ENCODE measurements around the gene DHX30. TPM values are rescaled to one million over a fixed set of nuclear protein-coding genes. Genes with fewer than 3 reads are reported as not detected.

Gene DHX30
- total and polyA plus RNA-seq, 9 of the 15 experiments (the other 6 are each of a cell fraction or from before 2014, with no cell fraction given): 12.3 to 158 (median 79.0) TPM

DNA sequence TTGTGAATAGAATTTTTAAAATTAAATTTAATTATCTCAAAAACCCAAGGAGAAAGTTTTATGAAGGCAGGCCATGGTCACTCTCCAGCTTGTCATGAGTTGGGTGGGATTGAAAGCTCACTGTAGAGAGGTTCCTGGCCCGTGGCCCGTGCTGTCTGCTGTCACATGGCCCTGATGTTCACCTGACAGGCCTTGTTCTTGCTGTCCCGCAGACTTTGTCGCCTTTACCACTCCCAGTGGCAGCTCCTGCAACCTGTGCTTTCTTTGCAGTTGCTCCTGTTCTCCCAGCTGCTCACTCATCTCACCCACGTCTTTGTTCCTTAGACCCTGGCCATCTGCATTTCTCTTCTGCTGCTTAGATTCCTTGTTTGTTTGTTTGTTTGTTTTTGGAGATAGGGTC, 35.6 kb downstream of the DHX30 start:
- Histone ChIP-seq H2AFZ (ENCODE audit: low read depth, low read length) (no peak overlapping the region), H3K4me3 (no peak overlapping the region), H3K27ac (ENCODE audit: extremely low read depth, low read depth, low read length) (no peak overlapping the region), H3K4me1 (replicated peaks in 1 of 2; ENCODE audit: control insufficient read depth in 2 of 2, insufficient read depth in 2 of 2, low read length in 2 of 2) (no peaks in the 10 kb centered on the region), H3K9ac (ENCODE audit: insufficient read depth in 1 of 2, low read depth in 2 of 2, low read length in 2 of 2) (no peak overlapping the region), H3K27me3 (ENCODE audit: control insufficient read depth in 2 of 2, insufficient read depth in 2 of 2, low read length in 2 of 2) (no peaks in the 10 kb centered on the region), H3K36me3 (ENCODE audit: control insufficient read depth, insufficient read depth, low read length) (peaks cover 92% of the 10 kb centered on the region), H4K20me1 (replicated peaks; ENCODE audit: control insufficient read depth, insufficient read depth, low read length) (peaks cover 5% of the 10 kb centered on the region), H3K79me2 (ENCODE audit: control insufficient read depth, insufficient read depth, low read length) (peaks cover 17% of the 10 kb centered on the region; the same call in 1 of the 3 replicates), H3K9me1 (ENCODE audit: control insufficient read depth, insufficient read depth, low read length) (peaks cover 3% of the 10 kb centered on the region), H3K9me3 (replicated peaks; ENCODE audit: control insufficient read depth, insufficient read depth, low read depth, low read length) (no peaks in the 10 kb centered on the region), H3K4me2 (ENCODE audit: insufficient read depth, low read length) (no peak overlapping the region)
- intact Hi-C loops (cut with micrococcal nuclease) (loop anchor here (5.0 kb wide), 1 partner anchor 314 kb away; no protein-coding TSS in a partner anchor), in situ Hi-C loops (cut with MboI) (loop anchor here (10.0 to 25.0 kb wide), 2 partner anchors 156 to 1399 kb away; no protein-coding TSS in a partner anchor)
- 89% methylated on average over 5 of the region's 5 CpGs for WGBS (ENCODE audit: insufficient coverage, low coverage, missing lambda C conversion rate)
- TF ChIP-seq, protein P1, sequence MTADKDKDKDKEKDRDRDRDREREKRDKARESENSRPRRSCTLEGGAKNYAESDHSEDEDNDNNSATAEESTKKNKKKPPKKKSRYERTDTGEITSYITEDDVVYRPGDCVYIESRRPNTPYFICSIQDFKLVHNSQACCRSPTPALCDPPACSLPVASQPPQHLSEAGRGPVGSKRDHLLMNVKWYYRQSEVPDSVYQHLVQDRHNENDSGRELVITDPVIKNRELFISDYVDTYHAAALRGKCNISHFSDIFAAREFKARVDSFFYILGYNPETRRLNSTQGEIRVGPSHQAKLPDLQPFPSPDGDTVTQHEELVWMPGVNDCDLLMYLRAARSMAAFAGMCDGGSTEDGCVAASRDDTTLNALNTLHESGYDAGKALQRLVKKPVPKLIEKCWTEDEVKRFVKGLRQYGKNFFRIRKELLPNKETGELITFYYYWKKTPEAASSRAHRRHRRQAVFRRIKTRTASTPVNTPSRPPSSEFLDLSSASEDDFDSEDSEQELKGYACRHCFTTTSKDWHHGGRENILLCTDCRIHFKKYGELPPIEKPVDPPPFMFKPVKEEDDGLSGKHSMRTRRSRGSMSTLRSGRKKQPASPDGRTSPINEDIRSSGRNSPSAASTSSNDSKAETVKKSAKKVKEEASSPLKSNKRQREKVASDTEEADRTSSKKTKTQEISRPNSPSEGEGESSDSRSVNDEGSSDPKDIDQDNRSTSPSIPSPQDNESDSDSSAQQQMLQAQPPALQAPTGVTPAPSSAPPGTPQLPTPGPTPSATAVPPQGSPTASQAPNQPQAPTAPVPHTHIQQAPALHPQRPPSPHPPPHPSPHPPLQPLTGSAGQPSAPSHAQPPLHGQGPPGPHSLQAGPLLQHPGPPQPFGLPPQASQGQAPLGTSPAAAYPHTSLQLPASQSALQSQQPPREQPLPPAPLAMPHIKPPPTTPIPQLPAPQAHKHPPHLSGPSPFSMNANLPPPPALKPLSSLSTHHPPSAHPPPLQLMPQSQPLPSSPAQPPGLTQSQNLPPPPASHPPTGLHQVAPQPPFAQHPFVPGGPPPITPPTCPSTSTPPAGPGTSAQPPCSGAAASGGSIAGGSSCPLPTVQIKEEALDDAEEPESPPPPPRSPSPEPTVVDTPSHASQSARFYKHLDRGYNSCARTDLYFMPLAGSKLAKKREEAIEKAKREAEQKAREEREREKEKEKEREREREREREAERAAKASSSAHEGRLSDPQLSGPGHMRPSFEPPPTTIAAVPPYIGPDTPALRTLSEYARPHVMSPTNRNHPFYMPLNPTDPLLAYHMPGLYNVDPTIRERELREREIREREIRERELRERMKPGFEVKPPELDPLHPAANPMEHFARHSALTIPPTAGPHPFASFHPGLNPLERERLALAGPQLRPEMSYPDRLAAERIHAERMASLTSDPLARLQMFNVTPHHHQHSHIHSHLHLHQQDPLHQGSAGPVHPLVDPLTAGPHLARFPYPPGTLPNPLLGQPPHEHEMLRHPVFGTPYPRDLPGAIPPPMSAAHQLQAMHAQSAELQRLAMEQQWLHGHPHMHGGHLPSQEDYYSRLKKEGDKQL (CRISPR knock-in tag; IDR thresholded peaks at IDR 0.05; ENCODE audit: borderline replicate concordance): no peak
- peak; percentile 11; the same call in 1 of the 2 replicates for TF ChIP-seq SUPT5H (IDR thresholded peaks at IDR 0.05)
- DNase-seq (ENCODE audit: extremely low read depth in 1 of 4, low spot score in 3 of 4) (no peak), ATAC-seq (no peak), FAIRE-seq (peak; percentile 54)
- ChIA-PET POLR2A (interaction anchor here (0.8 to 5.5 kb wide), 7 partner anchors 8 to 25 kb away, joined by 3 to 54 read pairs (median 3); no protein-coding TSS in a partner anchor), CTCF (ENCODE audit: low intra/inter-chr PET ratio) (interaction anchor here (0.7 to 2.5 kb wide), 2 partner anchors 15 to 151 kb away, joined by 3 to 14 read pairs; no protein-coding TSS in a partner anchor)
- BruUV-seq (replicated peaks): no TSS peak
